B cell (primary cell): Measurements from ENCODE around the gene STK17B.

Experiments
- EZH2 ChIP-seq: IDR thresholded peaks from 2 replicates; pipeline ENCODE4 v1.6.1; 2012; ENCODE audit warnings: borderline replicate concordance, low read depth, mild to moderate bottlenecking, moderate library complexity, low read length; ENCODE audit not compliant: insufficient read depth, poor library complexity, severe bottlenecking
- TF ChIP-seq, protein P1 (sequence below): fragments of 200-600 bp; IDR thresholded peaks from one replicate; pipeline ENCODE4 v1.8.0; 2022; ENCODE audit warnings: antibody characterized with exemption, mild to moderate bottlenecking

DNA sequence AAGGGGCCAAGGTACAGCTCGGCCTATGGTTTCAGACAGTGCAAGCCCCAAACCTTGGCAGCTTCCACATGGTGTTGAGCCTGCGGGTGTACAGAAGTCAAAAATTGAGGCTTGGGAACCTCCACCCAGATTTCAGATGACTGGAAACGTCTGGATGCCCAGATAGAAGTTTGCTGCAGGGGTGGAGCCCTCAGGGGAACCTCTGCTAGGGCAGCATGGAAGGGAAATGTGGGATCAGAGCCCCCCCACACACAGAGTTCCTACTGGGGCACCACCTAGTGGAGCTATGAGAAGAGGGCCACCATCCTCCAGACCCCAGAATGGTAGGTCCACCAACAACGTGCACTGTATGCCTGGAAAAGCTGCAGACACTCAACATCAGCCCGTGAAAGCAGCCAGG lies 87.8 kb downstream of the STK17B start:
- TF ChIP-seq, protein P1, sequence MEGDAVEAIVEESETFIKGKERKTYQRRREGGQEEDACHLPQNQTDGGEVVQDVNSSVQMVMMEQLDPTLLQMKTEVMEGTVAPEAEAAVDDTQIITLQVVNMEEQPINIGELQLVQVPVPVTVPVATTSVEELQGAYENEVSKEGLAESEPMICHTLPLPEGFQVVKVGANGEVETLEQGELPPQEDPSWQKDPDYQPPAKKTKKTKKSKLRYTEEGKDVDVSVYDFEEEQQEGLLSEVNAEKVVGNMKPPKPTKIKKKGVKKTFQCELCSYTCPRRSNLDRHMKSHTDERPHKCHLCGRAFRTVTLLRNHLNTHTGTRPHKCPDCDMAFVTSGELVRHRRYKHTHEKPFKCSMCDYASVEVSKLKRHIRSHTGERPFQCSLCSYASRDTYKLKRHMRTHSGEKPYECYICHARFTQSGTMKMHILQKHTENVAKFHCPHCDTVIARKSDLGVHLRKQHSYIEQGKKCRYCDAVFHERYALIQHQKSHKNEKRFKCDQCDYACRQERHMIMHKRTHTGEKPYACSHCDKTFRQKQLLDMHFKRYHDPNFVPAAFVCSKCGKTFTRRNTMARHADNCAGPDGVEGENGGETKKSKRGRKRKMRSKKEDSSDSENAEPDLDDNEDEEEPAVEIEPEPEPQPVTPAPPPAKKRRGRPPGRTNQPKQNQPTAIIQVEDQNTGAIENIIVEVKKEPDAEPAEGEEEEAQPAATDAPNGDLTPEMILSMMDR, result no peak
- no peak for TF ChIP-seq EZH2
